GM12891 (cell line): ENCODE results near the gene PCDHGA1.

ENCODE experiments used
- PAX5 ChIP-seq: IDR thresholded peaks from 2 replicates; pipeline ENCODE4 v1.6.1; 2011; ENCODE audit warnings: low read length, moderate library complexity, mild to moderate bottlenecking; ENCODE audit not compliant: insufficient read depth, severe bottlenecking
- POLR2A ChIP-seq: IDR thresholded peaks from 2 replicates; pipeline ENCODE4 v1.6.1; 2011; ENCODE audit warnings: low read depth, low read length, control low read depth
- POLR2AphosphoS5 ChIP-seq: IDR thresholded peaks from 2 replicates; pipeline ENCODE4 v1.6.1; 2011; ENCODE audit warnings: low read depth, low read length, control low read depth
- POU2F2 ChIP-seq: IDR thresholded peaks from 2 replicates; pipeline ENCODE4 v1.6.1; 2011; ENCODE audit warnings: low read depth, mild to moderate bottlenecking, control low read depth, low read length, moderate library complexity
- SPI1 ChIP-seq: IDR thresholded peaks from 2 replicates; pipeline ENCODE4 v1.6.1; 2011; ENCODE audit warnings: low read depth, low read length, control low read depth
- TAF1 ChIP-seq: IDR thresholded peaks from 2 replicates; pipeline ENCODE4 v1.6.1; 2011; ENCODE audit warnings: low read depth, low read length, control low read depth

DNA sequence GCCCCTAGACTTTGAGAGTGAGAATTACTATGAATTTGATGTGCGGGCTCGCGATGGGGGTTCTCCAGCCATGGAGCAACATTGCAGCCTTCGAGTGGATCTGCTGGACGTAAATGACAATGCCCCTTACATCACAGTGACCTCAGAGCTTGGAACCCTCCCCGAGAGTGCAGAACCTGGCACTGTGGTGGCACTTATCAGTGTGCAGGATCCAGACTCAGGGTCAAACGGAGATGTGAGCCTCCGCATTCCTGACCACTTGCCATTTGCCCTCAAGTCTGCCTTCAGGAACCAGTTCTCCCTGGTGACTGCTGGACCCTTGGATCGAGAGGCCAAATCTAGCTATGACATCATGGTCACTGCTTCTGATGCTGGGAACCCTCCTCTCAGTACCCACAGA lies 155.8 kb downstream of the PCDHGA1 start:
- no peak for TF ChIP-seq POLR2A
- TF ChIP-seq SPI1 = no peak
- no peak for TF ChIP-seq POU2F2
- TF ChIP-seq TAF1 = no peak
- no peak for TF ChIP-seq POLR2AphosphoS5
- TF ChIP-seq PAX5 = no peak
